Activated CD8-positive, alpha-beta T cell treated with anti-CD3 and anti-CD28 coated beads for 36 hours (primary cell): ENCODE data around the gene MTOR. TPM values are rescaled to one million over a fixed set of nuclear protein-coding genes. Genes with fewer than 3 reads are reported as not detected.

Source experiments
- ATAC-seq: fragments of 200-7000 bp; cut with Tn5 transposase; one replicate; pipeline ENCODE4 v1.10.0; 2021; ENCODE audit warnings: mild to moderate bottlenecking, moderate library complexity
- CTCF ChIA-PET: fragments of 350-600 bp; sonication (Branson Sonifier 250); formaldehyde crosslinking; loops from one replicate; lab custom pipeline; 2021; ENCODE audit warnings: antibody characterized with exemption; lab: Charles Lee
- POLR2A ChIA-PET: fragments of 350-600 bp; sonication (Branson Sonifier 250); formaldehyde crosslinking; loops from one replicate; lab custom pipeline; 2021; ENCODE audit warnings: antibody characterized with exemption; lab: Charles Lee
- DNase-seq: peaks from one replicate; pipeline ENCODE4 v3.0.0-alpha.2; 2020
- H3K27ac Mint-ChIP-seq: one replicate; pipeline ENCODE4 v1.8.0; 2021; ENCODE audit warnings: mild to moderate bottlenecking, mixed read lengths
- H3K27me3 Mint-ChIP-seq: one replicate; pipeline ENCODE4 v1.8.0; 2021; ENCODE audit warnings: mixed read lengths
- H3K36me3 Mint-ChIP-seq: one replicate; pipeline ENCODE4 v1.8.0; 2021; ENCODE audit warnings: low read depth, mixed read lengths
- H3K4me1 Mint-ChIP-seq: one replicate; pipeline ENCODE4 v1.8.0; 2021; ENCODE audit warnings: low read depth, mixed read lengths
- H3K4me3 Mint-ChIP-seq: one replicate; pipeline ENCODE4 v1.8.0; 2021; ENCODE audit warnings: mild to moderate bottlenecking, moderate library complexity, mixed read lengths
- H3K9me3 Mint-ChIP-seq: one replicate; pipeline ENCODE4 v1.8.0; 2021; ENCODE audit warnings: mixed read lengths
- CTCF ChIP-seq: fragments of 200-600 bp; IDR thresholded peaks from one replicate; pipeline ENCODE4 v1.8.0; 2022; ENCODE audit warnings: antibody characterized with exemption, mild to moderate bottlenecking
- intact Hi-C: fragments of 100-400 bp; cut with micrococcal nuclease; formaldehyde crosslinking; loops from one replicate; pipeline ENCODE4 v1.10.0; 2022
- total RNA-seq, 2 experiments: library from RNA; stranded (reverse); gene quantifications; one replicate each; pipeline ENCODE4 v1.2.3, GENCODE V29; 2021

Gene MTOR
- total RNA-seq, 2 experiments from 2014 or later, result 34.7 to 36.8 TPM

- ChIA-PET POLR2A (interaction anchor here (0.6 to 1.3 kb wide), 2 partner anchors 10 to 17 kb away, joined by 3 to 5 read pairs; partner anchors contain the start of gene MTOR), CTCF (interaction anchor here (0.7 to 1.8 kb wide), 5 partner anchors 19 to 399 kb away, joined by 3 to 6 read pairs (median 4); no protein-coding TSS in a partner anchor)
- no peaks in the 10 kb centered on the region for H3K9me3 Mint-ChIP-seq
- H3K36me3 Mint-ChIP-seq, result peaks cover 19% of the 10 kb centered on the region
- H3K27ac Mint-ChIP-seq, result peak overlapping the region; percentile 65
- no peak for TF ChIP-seq CTCF
- H3K27me3 Mint-ChIP-seq, result no peaks in the 10 kb centered on the region
- DNase-seq (no peak), ATAC-seq (no peak)
- H3K4me1 Mint-ChIP-seq, result peaks cover 3% of the 10 kb centered on the region
- H3K4me3 Mint-ChIP-seq, result no peak overlapping the region
- intact Hi-C loops, result no loop called here
These were observed 16.2 kb downstream of the MTOR start for GRCh38 chr1:11245904-11246719.

GRCh38 chr1:11245248-11245647 lies 17.1 kb downstream of the MTOR start:
- no peaks in the 10 kb centered on the region for H3K27me3 Mint-ChIP-seq
- ATAC-seq, result no peak
- no peaks in the 10 kb centered on the region for H3K9me3 Mint-ChIP-seq

GRCh38 chr1:11238311-11238710 lies 24.0 kb downstream of the MTOR start:
- Mint-ChIP-seq H3K4me3 (no peak overlapping the region), H3K27ac (no peak overlapping the region), H3K36me3 (peaks cover 33% of the 10 kb centered on the region), H3K9me3 (no peaks in the 10 kb centered on the region), H3K4me1 (peaks cover 8% of the 10 kb centered on the region), H3K27me3 (no peaks in the 10 kb centered on the region)
- DNase-seq (no peak), ATAC-seq (no peak)
- intact Hi-C loops, result no loop called here
- ChIA-PET POLR2A (no interaction called here), CTCF (interaction anchor here (1.1 to 1.6 kb wide), 2 partner anchors 24 to 200 kb away, joined by 3 to 4 read pairs; partner anchors contain the start of gene MTOR)
- TF ChIP-seq CTCF, result no peak

More at GRCh38 chr1:11245248-11245647, 17.1 kb downstream of the MTOR start:
- Mint-ChIP-seq H3K4me3 (no peak overlapping the region), H3K4me1 (peaks cover 3% of the 10 kb centered on the region), H3K27ac (peak overlapping the region; percentile 8), H3K36me3 (peaks cover 17% of the 10 kb centered on the region)
- intact Hi-C loops, result no loop called here
- ChIA-PET CTCF (interaction anchor here (1.2 to 1.8 kb wide), 4 partner anchors 18 to 400 kb away, joined by 4 to 6 read pairs (median 5); no protein-coding TSS in a partner anchor), POLR2A (interaction anchor here (1.3 kb wide), 1 partner anchor 17 kb away, joined by 5 read pairs; the partner anchor contains the start of gene MTOR)
- TF ChIP-seq CTCF, result no peak
- no peak for DNase-seq

DNA sequence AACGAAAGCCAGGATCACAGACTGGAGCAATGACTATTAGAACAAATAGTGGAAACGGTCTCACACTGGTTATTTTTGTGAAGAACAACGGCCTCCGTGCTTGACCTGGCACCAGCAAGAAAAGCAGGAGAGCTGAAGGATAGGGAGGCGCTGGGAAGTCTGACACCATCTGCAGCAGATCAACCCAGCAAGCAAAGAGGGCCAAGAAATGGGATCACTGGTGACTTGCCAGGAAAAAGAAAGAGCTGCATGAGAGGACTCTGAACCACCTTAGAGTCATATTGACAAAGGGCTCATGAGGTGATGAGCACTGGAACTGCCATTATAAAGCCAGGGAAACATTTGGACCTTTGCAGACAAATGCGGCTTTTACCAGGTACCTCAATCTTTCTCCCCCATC lies 25.0 kb downstream of the MTOR start:
- no peak for DNase-seq
- Mint-ChIP-seq H3K27me3 (no peaks in the 10 kb centered on the region), H3K4me3 (no peak overlapping the region), H3K27ac (peak overlapping the region; percentile 55), H3K4me1 (peaks cover 8% of the 10 kb centered on the region), H3K9me3 (no peaks in the 10 kb centered on the region), H3K36me3 (peaks cover 38% of the 10 kb centered on the region)
- POLR2A ChIA-PET, result interaction anchor here (1.1 kb wide), 1 partner anchor 139 kb away, joined by 3 read pairs; no protein-coding TSS in a partner anchor
- TF ChIP-seq CTCF, result no peak
- CTCF ChIA-PET, result interaction anchor here (1.1 to 1.6 kb wide), 3 partner anchors 25 to 200 kb away, joined by 3 to 4 read pairs (median 3); partner anchors contain the start of gene MTOR
- intact Hi-C loops, result no loop called here
- ATAC-seq, result no peak
